Measurements from ENCODE around the gene IFT43. TPM values are rescaled to one million over a fixed set of nuclear protein-coding genes. Genes with fewer than 3 reads are reported as not detected.

Gene IFT43
- total RNA-seq, 1 donor from 2014 or later: 29.1 TPM

- intact Hi-C loops (cut with micrococcal nuclease): no loop called here
- ATAC-seq: no peak
- no peak for DNase-seq
Observed at GRCh38 chr14:76093077-76093476, 107.5 kb downstream of the IFT43 start.

GRCh38 chr14:76096257-76096656 lies 110.7 kb downstream of the IFT43 start:
- intact Hi-C loops (cut with micrococcal nuclease): no loop called here
- no peak for ATAC-seq
- DNase-seq: no peak

- intact Hi-C loops (cut with micrococcal nuclease): no loop called here
- DNase-seq (no peak), ATAC-seq (no peak)
Observed at GRCh38 chr14:76097547-76097946, 112.0 kb downstream of the IFT43 start.

- no peak for DNase-seq
- ATAC-seq: no peak
- intact Hi-C loops (cut with micrococcal nuclease): no loop called here
Observed at GRCh38 chr14:76098047-76098446, 112.5 kb downstream of the IFT43 start.

GRCh38 chr14:76098916-76099675 lies 113.5 kb downstream of the IFT43 start:
- intact Hi-C loops (cut with micrococcal nuclease): no loop called here
- ATAC-seq: no peak
- no peak for DNase-seq

- ATAC-seq (no peak), DNase-seq (no peak)
- intact Hi-C loops (cut with micrococcal nuclease): no loop called here
Observed at GRCh38 chr14:76100236-76100635, 114.7 kb downstream of the IFT43 start.

- intact Hi-C loops (cut with micrococcal nuclease): no loop called here
- ATAC-seq (peak; percentile 64), DNase-seq (no peak)
Observed at GRCh38 chr14:76101391-76102379, 116.1 kb downstream of the IFT43 start.

GRCh38 chr14:76104802-76105355 lies 119.3 kb downstream of the IFT43 start:
- DNase-seq: no peak
- intact Hi-C loops (cut with micrococcal nuclease): no loop called here
- no peak for ATAC-seq

GRCh38 chr14:76106188-76106587 lies 120.6 kb downstream of the IFT43 start:
- no peak for DNase-seq
- intact Hi-C loops (cut with micrococcal nuclease): no loop called here
- ATAC-seq: no peak

- DNase-seq (no peak), ATAC-seq (no peak)
- intact Hi-C loops (cut with micrococcal nuclease): no loop called here
Observed at GRCh38 chr14:76109087-76109880, 123.7 kb downstream of the IFT43 start.

GRCh38 chr14:76112889-76113624 lies 127.5 kb downstream of the IFT43 start:
- ATAC-seq: no peak
- no peak for DNase-seq
- intact Hi-C loops (cut with micrococcal nuclease): no loop called here

GRCh38 chr14:76113691-76114090 lies 128.1 kb downstream of the IFT43 start:
- DNase-seq (no peak), ATAC-seq (no peak)
- intact Hi-C loops (cut with micrococcal nuclease): no loop called here

- intact Hi-C loops (cut with micrococcal nuclease): no loop called here
- no peak for DNase-seq
- ATAC-seq: no peak
Observed at GRCh38 chr14:76115010-76115422, 129.5 kb downstream of the IFT43 start.

- intact Hi-C loops (cut with micrococcal nuclease): no loop called here
- DNase-seq: no peak
- ATAC-seq: no peak
Observed at GRCh38 chr14:76117789-76118484, 132.4 kb downstream of the IFT43 start.

GRCh38 chr14:76118594-76118993 lies 133.0 kb downstream of the IFT43 start:
- DNase-seq (no peak), ATAC-seq (no peak)
- intact Hi-C loops (cut with micrococcal nuclease): no loop called here

GRCh38 chr14:76121089-76121748 lies 135.7 kb downstream of the IFT43 start:
- DNase-seq (no peak), ATAC-seq (no peak)
- intact Hi-C loops (cut with micrococcal nuclease): no loop called here

GRCh38 chr14:76123426-76124225 lies 138.1 kb downstream of the IFT43 start:
- intact Hi-C loops (cut with micrococcal nuclease): no loop called here
- ATAC-seq: no peak
- no peak for DNase-seq

All from left ventricle myocardium superior (tissue), 1 donor.